Middle frontal gyrus (tissue), 1 donor: Measurements from ENCODE around the gene NEURL2.

Experiments
- DNase-seq: peaks from one replicate; pipeline ENCODE4 v3.0.0-alpha.2; 2015; ENCODE audit warnings: low spot score; ENCODE audit errors: extremely low spot score

The NEURL2 gene

DNA sequence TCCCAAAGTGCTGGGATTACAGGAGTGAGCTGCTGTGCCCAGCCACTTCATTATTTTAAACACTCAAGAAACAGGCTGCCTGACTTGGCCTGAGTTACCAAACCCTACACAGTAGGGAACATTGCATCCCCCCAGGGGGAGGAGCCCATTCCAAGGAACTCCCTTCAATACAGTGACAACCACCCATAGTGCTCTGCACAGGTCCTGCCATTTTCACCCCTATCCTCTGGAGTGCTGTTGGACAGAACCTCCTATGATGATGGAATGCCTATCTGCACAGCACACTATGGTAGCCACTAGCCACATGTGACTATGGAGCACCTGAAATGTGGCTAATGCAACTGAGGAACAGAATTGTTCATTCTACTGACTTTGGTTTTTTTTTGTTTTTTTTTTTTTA lies 45.6 kb downstream of the NEURL2 start:
- DNase-seq = no peak

DNA sequence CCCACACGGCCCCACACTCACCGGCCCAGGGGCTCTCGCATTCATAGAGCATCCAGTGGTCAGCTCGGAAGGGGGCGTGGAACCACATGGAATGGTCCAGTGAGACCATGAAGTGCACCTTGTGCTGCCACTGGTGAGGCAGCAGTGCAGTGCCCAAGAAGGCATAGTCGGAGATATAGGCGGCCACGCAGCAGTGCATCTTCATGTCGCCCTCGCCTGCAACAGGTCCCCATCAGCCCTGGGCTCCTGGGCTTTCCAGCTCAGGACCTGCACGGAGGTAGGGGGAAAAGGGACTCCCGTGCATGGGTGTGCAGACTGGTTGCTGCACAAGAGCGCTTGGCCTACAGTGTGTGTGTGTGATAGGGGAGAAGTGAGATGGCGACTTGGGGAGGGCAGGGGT lies 47.5 kb downstream of the NEURL2 start:
- DNase-seq = no peak

DNA sequence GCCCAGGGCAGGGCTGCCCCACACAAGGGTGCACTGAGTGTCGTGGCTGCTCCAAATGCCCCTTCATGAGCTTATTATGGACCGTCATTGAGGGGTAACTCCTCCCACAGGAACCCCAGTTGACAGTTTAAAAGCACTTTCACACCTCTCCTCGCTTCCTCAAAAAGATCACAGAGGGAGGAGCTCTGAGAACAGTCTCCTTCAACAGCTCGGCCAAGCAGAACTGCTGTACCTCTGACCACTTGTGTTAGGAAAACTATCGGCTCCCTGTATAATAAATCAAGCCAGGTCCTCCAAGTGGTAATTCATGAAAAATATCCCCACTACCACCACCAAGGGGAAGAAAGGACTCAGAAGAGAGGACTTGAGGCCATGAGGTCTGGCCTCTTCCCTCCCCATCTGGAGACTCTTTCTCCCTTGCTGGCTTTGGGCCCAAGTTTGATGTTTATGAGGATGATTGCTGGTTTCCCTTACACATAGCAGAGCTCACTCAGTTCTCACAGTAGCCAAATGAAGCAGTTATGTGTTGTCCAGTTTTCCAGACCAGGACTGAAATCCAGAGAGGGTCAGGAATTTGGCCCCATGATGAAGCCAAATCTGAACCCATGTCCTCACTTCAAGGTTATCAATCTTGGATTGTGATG lies 48.7 kb downstream of the NEURL2 start:
- no peak for DNase-seq

DNA sequence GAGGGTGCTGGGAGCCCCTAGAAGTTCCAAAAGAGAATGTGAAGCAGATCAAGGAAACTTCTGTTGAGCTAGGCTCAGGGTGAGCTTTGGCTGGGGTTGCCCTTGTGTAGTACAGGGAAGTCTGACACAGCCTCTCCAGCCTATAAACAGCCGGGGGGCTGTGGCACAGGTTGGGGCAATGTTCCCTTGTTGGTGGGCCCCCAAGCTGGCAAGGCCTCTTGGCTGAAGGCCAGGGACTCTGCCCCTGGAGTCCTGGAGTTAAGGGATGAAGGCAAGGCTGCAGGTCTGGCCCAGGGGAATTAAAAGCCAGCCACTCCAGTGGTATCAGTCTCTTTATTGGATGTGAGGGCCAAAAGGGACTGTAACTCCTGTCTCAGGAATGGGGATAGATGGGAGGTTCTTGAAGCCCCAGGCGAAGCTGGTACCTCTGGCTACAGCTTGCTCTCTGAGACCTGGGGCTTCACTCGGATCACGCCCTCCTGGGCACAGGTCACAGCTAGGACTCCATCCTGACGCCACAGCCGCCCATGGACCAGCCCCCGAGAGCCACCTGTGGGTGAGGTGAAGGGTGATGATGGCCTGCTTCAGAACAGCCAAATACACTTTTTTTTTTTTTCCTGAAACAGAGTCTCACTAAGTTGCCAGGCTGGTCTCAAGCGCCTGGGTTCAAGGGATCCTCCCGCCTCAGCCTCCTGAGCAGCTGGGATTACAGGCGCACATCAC lies 49.4 kb downstream of the NEURL2 start:
- DNase-seq = no peak

DNA sequence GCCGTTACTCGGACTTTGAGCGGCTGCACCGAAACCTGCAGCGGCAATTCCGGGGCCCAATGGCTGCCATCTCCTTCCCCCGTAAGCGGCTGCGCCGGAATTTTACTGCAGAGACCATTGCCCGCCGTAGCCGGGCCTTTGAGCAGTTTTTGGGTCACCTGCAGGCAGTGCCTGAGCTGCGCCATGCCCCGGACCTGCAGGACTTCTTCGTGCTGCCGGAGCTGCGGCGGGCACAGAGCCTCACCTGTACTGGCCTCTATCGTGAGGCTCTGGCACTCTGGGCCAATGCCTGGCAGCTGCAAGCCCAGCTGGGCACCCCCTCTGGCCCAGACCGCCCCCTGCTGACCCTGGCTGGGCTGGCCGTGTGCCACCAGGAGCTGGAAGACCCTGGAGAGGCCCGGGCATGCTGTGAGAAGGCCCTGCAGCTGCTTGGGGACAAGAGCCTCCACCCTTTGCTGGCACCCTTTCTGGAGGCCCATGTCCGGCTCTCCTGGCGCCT lies 50.3 kb downstream of the NEURL2 start:
- no peak for DNase-seq
